ENCODE data around the gene LIG3.
A peak's percentile ranks its signal among the peaks of the same experiment; 100 is the strongest.
"Not testable (repeated sequence)": the region's sequence is repeated elsewhere in the genome, so short reads cannot be mapped to it uniquely, and the experiment has no call there.

Gene LIG3

DNA sequence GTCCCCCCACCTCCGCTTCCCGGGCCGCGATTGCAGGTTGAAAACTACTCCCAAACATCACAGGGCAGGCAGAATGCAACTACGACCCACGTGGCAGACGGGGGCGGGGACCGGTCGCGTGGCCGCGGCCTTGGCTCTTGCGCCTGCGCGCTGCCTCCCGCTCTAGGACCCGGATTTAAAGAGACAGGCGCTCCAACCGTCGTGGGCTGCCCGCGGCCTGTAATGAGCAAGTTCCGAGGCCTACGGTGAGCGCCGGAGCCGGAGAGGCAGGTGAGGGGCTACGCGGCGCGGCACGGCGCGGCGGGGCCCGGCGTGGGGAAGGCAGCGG, at the start of gene LIG3:
LIG3 (plus strand) TSS at position 160 of the 328 bp plus-strand sequence. CDS start 2,494 bp downstream, outside the sequence.
- DNase-seq: peak; percentile 92 to 95

DNA sequence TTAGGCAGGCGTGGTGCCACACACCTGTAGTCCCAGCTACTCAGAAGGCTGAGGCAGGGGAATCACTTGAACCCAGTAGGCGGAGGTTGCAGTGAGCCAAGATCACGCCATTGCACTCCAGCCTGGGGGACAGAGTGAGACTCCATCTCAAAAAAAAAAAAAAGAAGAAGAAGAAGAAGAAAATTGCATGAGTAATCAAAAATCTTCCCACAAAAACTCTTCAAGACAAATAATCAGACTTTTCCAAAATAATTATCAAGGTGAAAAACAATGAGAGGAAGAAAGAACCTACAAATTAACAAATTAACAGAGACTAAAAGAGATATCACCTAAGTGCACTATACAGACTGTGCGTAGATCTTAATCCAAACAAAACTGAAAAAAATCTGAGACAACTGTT, 29.5 kb upstream of the LIG3 start:
- not testable (repeated sequence) for DNase-seq

DNA sequence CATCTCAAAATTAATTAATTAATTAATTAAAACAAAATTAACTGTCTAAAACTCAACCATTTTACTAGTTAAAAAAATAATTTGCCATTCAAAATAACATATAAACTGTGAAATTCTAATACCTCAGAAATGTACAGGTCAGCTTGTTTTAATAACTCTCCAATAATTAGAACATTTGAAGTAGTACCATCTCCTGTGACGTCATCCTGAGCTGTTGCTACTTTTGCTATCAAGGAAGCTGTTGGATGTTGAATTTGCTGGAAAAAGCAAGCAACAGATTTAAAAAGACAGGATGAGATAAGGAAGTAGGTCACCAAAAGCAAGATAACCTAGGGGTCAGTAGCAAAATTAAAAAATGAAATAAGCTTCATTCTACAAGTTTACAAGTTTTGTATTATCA, 21.9 kb upstream of the LIG3 start:
- no peak for DNase-seq

DNA sequence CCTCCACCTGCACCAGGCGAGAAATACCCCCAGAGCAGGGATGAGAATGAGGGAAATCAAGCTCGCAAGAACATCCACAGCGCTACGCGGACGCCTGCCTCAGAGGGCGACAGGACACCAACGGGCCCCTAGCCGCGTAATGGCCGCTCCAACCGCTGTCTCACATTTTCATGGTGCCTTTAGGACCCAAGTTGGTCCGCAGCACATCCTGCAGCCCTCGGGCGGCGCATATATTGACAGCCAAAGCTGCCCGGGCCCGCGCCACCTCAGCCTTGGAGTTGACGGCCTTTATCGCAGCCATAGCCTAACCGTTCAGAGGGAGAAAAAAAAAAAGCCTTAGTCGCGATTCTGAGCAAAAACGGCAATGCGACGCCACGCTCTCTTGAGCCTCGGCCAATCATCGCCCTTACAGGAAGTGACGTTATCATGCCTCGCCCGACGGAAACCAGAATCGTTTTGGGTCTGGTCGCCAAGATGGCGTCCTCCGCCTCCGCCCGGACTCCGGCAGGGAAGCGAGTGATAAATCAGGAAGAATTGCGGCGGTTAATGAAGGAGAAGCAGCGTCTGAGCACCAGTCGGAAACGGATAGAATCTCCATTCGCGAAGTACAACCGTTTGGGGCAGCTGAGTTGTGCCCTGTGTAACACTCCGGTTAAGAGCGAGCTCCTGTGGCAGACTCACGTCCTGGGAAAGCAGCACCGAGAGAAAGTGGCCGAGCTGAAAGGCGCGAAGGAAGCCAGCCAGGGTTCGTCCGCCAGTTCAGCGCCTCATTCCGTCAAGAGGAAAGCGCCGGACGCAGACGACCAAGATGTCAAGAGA, 19.0 kb upstream of the LIG3 start, which contains the start of the genes CCT6B and ZNF830:
CCT6B (minus strand) TSS at position 368 of the 819 bp plus-strand sequence; CDS start at position 301, 67 bp downstream.
ZNF830 (plus strand) TSS at position 448 of the 819 bp plus-strand sequence; CDS start at position 475, 27 bp downstream.
- peak; percentile 95 to 97 for DNase-seq

DNA sequence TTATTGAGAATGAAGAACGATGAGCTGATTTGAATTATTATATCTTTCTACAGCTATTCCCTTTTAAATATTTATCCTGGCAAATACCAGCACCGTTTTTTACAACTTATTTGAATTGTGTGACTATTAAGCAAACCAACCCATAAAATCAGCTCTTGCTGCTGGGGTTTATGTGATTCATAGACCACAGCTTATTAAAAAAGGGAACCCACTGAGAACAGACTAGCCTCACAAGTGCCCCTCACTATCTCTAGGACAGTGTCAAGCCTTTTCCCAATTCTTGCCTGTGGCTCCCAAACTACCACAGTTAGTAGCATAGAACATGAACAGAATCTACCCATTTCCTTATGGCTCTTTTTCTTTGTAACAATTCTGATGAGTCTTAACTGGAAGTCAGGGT, 6.1 kb upstream of the LIG3 start:
- DNase-seq: no peak

DNA sequence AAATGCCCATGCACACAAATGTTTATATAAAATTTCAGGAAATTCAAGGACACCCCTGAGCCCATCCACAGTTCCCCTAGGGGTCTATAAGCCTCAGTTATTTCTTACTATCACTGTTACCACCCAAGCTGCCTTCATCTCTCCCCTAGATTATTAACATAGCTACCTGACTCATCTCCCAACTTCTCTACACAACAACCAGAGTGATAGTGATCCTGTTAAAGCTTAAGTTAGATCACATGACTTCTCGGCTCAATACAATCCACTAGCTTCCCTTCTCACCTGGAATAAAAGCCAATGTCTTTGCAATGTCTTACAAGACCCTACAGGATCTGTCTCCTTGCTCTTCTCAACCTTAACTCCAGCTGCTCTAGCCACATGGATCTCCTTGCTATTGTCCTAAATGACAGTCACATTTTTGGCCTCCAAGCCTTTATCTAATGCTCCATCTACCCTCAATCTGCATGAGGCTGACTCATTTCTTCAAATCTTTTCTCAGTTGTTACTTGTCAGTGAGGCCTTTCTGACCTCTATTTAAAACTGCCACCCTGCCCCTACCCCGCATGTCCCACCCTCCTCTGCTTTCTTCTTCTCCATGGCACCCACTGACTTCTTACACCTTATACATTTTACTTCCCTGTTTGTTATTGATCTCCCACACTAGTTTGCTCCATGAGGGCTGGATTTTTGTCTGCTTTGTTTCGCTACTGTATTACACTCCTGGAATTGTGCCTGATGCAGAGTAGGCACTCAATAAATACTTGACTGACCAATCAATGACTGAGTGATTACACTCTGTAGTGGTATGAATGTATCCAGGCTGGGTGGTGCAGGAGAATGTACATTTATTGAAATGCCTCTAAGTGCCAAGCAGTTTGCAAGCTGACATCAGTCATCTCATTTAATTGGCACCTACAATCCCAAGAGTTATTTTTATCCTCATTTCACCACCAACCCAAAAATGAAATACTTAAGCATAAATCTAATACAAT, 5.2 kb upstream of the LIG3 start:
- DNase-seq: no peak

DNA sequence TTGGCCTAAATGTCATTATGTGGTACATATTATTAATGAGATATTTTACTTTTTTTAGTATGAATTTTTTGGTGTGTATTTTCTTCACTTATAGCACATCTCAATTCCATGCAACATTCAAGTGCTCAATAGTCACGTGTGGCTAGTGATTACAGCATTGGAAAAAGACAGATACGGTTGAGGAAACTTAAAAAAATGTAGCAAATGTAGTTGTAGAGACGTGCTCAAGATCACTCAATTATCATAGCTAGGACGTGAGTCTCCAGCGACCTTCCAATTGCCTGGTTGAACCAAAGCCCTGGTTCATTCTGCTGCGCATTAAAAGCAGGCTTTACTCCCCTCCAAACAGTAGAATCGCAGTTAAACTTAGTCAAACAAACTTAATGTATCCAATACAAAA, 1.2 kb upstream of the LIG3 start:
- no peak for DNase-seq

DNA sequence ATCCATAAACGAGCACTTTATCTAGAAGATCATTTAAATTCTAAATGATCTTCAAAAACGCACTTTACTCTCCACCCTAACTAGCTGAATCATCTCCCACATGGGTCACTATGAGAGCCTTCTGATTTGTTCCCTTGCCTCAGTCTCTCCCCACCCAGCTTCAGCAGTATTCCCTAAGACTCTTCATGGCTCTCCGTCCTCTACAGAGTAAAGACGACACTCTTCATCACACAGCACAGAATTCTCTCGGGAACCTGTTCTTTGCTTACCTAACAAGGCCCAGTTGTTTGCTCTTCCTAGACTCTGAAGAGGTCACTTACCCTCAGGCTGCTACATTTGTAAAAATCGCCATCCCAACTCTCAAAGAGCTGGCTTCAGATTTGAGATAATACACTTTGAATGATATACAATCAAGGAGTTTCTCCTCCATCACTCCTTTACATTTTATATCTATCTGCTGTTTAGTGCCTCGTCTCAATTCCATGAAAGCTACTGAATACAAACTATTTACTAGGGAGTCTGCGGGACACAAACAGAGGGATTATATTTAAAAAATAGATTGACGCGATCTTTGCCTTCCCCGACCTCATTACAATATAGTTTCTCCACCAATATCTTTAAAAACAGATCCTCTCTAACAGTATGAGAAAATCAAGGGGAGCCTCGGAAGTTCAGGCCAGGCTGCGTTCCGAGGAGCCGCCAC, 511 bp upstream of the LIG3 start:
- no peak for DNase-seq

DNA sequence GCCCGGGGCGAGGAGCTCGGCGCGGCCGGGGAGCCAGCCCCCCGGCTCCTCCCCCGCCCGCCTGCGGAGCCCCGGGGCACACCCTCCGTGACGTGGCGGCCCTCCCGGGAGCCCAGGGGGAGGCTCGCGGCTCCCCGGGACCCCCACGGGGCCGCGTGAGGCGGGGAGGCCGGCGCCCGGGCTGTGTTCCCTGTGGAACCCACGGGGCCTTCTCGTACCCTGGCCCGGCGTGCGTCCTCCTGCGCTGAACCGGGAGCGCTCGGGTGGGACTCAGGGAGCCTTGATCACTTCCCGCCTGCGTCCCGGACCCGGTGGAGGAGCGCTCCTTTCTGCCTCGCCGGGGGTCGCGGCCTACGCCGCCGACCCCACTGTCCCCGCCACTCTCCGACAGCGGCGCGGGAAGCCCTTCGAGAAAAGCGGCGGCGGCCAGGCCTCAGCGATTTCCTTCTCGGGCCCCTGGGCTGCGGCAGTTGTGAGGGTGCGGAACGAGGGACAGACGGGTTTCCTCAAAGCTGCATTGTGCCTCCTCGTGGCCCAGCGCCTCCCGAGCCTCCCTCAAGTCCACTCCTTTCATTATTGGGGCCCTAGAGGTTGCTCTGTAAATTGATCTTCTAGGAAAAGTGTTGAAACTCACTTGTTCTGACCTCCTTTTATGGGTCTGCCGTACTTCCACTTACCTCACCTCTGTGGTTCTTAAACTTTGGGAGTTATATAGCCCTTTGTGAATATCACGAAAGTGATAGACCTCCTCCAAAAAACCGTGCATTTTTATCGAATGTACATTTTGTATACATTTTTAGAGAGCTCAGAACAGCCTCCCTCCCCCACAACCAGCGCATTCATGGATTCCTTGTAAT, 597 bp downstream of the LIG3 start:
- peak; percentile 96 for DNase-seq

DNA sequence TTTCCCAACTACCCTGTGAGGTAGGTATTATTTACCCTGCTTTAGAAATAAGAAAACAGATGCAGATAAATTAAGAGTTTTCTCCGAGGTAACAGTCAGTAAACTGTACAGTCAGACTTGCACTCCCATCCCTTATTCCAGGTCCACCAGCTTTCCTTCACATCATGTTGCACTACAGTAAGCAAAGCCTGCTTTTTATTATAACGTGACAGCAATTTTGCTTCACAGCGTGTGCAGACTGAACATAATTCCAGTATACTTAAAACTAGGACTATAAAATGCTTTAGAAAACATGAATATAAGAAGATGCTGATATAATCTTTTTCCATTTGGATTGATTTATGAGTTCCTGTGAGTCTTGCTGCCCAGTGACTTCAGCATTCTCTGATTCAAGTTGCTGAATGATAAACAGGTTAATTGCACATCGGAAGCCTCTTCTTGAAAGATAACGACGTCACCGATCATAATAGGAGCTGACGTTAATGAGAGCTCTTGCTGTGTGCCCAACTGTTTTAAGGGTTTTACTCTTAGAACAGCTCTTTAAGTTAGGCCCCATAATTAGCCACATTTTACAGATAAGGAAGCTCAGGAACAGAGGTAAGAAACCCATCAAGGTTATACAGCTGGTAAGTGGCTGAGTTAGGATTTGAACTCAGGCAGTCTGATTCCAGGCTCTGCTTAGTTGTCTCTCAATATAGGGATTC, 1.4 kb downstream of the LIG3 start:
- DNase-seq: no peak

DNA sequence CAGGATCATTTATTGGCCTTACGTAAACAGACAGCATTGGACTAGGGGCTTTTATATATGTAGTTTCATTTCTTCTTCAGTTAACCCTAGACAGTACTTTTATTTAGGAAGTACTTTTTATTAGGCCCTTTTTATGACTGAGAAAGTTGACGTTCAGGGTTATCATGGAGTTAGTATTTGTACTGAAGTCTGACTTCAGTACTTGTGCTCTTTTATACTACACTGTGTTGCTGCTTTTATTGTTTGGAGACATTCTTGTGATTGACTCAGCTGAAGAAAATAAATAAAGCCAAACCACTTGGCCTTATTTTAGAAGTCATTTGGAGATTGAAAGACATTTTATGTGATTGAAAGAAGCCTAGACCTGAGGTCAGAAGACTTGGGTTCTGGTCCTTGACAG, 6.9 kb downstream of the LIG3 start:
- no peak for DNase-seq

DNA sequence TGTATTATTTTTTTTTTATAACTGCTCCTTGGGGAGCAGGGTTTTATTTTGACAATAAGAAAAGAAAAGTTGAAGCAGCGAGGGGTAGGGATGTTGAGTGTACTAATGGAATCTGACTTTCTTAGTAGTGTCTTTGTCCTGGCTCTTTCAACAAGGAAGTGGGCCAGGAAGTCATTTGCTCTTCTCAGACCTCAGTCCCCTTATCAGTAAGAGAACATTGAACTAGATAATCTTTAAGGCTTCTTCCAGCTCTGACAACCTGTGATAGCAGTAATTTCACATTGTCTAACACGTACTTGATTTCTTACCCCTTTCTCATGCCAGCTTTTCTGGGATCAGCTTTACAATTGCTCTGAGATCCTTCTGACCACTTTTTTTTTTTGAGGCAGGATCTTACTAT, 8.3 kb downstream of the LIG3 start:
- DNase-seq: no peak

DNA sequence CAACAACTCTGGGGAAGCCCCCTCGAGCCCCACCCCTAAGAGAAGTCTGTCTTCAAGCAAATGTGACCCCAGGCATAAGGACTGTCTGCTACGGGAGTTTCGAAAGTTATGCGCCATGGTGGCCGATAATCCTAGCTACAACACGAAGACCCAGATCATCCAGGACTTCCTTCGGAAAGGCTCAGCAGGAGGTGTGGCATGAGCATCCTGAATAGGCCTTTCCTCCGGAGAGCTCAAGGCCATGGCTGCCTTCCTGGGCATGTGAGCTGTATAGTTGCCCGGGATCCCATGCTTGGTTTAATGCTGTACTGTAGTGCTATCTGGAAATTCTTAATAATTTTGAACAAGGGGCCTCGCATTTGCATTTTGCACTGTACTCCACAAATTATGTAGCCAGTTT, 9.2 kb downstream of the LIG3 start:
- no peak for DNase-seq

DNA sequence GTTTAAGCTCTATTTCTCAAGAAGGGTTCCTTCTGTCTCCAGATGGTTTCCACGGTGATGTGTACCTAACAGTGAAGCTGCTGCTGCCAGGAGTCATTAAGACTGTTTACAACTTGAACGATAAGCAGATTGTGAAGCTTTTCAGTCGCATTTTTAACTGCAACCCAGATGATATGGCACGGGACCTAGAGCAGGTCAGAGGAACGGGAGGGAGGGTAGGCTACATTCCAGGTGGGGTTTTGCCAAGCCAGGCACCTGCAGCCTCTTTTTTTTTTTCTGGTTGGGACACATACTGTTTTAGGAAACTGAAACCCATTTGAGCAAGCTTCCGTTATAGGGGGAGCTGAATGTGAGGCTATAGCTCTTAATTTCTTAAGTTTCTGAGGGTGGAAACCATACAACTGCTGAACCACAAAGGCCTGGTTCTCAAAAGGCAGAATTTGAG, 10.6 kb downstream of the LIG3 start:
- peak; percentile 91 to 92 for DNase-seq

DNA sequence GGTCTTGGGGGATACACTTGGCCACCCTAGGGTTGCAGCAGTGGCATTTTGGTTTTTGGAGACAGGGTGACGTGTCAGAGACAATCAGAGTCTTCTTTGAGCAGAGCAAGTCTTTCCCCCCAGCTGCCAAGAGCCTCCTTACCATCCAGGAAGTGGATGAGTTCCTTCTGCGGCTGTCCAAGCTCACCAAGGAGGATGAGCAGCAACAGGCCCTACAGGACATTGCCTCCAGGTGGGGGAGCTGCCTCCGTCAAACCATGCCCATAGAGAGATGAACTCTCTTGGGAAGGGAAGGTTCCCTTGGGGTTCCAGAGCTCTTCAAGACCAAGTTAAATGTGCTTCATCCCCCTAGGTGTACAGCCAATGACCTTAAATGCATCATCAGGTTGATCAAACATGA, 11.3 kb downstream of the LIG3 start:
- DNase-seq: no peak

DNA sequence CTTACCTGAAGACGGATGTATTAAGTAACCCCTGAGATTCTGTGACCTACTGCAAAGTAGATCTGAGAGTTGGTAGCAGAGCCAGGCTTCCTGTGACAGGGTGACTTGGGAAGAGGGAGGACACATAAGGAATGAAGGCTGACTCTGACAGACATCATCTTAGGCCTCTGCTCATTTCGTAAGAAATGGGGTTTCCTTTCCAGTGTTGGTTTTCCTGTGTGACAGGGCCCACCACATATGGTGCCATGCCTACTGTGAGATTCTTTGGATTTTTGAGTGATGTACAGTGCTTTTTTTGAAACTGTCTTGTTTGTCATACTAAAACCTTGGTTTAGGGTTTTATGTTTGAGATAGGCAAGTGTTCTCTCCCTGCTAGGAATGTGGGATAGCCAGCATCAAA, 12.7 kb downstream of the LIG3 start:
- peak; percentile 60 to 71 for DNase-seq

DNA sequence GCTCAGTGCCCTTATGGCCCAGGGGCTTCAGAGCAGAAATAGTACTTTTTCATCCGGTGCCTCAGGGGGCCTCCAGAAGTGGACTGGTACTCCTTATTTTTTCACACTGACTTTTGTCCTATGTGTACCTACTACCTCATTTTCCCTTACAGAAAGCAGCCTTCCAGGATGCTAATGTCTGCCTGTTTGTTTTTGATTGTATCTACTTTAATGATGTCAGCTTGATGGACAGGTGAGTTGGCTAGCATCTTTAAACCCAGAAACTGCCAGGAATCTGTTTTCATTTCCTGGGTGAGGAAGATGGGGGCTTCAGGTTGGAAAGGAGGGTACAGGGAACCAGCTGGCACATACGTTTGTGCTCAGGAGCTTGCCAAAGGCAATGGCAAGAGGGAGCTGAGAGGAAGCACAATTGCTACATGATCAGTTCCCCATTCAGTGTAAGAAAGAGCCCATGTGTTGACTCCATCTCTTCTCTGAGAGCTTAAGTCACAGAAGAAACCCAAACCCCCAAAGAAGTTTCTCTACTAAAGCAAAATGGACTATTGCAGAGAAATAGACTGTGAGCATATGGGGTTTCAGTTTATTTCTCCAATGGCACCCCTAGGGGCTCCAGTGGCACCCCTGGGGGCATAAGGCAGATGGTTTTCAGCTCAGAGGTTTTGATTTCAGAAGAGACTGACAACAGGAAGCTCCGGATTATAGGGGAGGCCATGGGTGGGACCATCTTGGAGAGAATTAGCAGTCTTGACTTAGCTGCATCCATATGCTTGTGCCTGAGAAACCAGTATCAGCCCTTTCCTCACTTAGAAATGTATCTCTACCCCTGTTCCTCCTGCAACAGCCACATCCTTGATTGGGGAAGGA, 16.3 kb downstream of the LIG3 start:
- peak; percentile 55 to 64 for DNase-seq

DNA sequence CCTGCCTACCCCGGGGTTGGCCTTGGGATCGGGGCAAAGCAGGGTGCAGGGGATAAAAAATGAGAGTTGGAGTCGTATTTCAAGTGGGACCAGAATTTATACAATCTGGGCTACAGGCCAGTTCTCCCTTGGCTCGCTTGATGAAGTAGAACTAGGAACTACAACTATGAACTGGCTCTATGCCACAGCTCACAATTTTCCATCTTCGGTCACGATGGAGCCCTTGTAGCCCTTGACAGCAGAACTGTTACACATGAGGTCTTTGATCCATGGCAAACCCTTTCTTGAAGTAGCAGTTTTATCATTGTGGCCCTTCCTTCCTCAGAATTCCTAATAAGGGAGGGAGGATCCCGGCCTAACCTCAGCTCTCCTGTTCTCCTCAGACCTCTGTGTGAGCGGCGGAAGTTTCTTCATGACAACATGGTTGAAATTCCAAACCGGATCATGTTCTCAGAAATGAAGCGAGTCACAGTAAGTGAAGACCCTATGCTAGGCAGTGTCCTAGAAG, 17.1 kb downstream of the LIG3 start:
- DNase-seq: no peak

DNA sequence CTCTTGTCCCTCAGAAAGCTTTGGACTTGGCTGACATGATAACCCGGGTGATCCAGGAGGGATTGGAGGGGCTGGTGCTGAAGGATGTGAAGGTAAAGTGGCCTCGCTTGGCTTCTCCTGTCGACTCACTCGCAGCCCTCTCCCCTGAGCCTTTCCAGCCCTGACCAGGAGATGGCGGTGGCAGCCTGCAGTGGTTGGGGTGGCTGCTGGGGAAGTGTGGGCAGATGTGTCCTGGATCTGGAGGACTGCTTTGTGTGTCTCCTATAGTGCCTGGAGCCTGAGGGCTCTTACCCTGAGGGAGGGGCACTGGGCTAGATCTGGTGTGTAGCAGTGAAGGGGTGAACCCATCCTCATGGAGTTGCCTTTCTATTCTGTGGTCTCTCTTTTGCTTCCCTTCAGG, 17.9 kb downstream of the LIG3 start:
- DNase-seq: peak; percentile 70 to 75

DNA sequence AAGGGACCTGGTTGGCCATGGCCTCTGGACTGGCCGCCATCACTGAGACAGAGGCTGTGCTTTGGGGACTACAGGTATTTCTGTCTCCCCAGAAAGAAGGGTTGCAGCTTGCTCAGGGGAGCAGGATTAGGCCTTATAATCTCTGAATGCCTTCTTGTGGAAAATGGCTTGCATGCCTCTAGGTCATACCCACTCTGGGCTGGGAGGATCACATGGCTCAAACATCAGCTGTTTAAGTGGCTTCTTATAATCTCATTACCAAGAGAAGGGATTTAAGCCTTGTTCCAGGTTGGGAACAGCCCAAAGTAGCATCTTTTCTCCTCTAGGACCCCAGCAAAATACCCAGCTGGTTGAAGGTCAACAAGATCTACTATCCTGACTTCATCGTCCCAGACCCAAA, 19.1 kb downstream of the LIG3 start:
- DNase-seq: no peak
